Activated CD4-positive, CD25-positive, alpha-beta regulatory T cell treated with anti-CD3 and anti-CD28 coated beads, Interleukin-2, amount 50 U/mL, for 72 hours (primary cell): Measurements from ENCODE around the gene REEP6.

Experiments used
- DNase-seq: peaks from one replicate; pipeline ENCODE4 v3.0.0; 2021

Gene REEP6

DNA sequence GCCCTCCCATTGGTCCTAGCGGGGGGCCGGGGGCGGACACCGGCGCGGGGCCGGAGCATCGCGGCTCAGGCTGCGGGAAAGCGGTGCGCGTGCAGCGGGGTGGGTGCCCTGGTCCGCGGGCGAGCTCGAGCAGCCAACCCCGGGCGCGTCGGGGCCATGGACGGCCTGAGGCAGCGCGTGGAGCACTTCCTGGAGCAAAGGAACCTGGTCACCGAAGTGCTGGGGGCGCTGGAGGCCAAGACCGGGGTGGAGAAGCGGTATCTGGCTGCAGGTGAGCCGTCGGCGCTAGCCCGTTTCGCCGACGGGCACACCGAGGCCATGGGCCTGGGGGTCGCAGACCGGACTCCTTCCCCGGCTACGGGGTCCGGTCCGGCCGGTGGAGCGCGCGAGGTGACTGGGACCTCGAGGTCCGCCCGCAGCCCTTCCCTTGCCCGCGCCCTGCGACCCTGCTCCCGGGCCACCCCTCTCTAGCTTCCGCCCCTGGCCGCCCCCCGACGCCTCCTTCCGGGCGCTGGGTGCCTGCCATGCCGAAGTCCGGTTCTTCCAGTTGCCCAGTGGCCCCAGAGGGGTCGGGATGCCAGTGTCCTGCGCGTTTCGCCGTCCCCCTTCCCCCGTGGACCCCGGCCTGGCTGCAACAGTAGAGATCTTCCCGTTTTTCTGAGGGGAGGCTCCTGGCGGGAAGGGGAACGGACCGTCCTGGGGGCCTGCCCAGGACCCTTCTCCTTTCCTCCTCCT, at the start of gene REEP6:
Gene REEP6, plus strand, starts transcription at position 68 of the 735 bp plus-strand sequence. Its CDS starts 89 bp downstream, at position 157.
- DNase-seq, result no peak

DNA sequence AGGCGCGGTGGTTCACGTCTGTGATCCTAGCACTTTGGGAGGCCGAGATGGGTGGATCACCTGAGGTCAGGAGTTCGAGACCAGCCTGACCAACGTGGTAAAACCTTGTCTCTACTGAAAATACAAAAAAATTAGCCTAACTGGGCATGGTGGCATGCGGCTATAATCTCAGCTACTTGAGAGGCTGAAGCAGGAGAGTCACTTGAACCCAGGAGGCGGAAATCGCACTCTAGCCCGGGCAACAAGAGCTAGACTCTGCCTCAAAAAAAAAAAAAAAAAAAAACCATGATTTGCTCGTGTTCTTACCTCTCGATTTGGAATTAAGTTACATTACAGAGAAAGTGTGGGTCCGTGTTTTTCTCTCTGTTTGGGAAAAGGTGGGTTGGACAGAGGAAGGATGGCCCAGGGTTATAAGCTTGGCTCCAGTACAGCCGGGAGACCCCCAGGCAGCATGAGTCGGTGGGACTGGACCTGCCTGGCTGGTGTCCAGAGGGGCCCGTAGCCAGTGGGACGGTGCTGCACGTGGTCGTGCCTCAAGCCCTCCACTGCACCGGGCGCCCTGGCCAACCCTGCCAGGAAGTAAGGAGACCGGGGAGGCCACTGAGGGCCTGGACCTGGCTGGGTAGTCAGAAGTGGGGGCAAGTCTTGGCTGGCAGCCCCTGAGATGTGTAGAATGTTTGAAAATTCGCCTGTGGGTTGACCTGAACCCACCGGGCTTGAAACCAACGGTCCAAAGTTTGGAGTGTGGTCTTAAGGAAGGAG, 49.1 kb upstream of the REEP6 start:
- DNase-seq, result no peak

GRCh38 chr19:1445185-1445931, 45.6 kb upstream of the REEP6 start:
- peak; percentile 86 for DNase-seq

- no peak for DNase-seq
These were observed 44.9 kb upstream of the REEP6 start for GRCh38 chr19:1445932-1446712.

GRCh38 chr19:1446713-1447481, 44.1 kb upstream of the REEP6 start:
- DNase-seq, result peak; percentile 52

- DNase-seq, result no peak
These were observed 43.5 kb upstream of the REEP6 start for GRCh38 chr19:1447504-1447903.

- no peak for DNase-seq
These were observed 43.0 kb upstream of the REEP6 start for GRCh38 chr19:1447944-1448343.

GRCh38 chr19:1449467-1450442, 41.2 kb upstream of the REEP6 start, which contains the start of gene APC2:
APC2 (plus strand) TSS chr19:1450121; CDS start chr19:1453002, 2,881 bp downstream.
- no peak for DNase-seq

- no peak for DNase-seq
These were observed 39.9 kb upstream of the REEP6 start for GRCh38 chr19:1450735-1451731.

GRCh38 chr19:1451916-1452801, 38.8 kb upstream of the REEP6 start:
- no peak for DNase-seq

GRCh38 chr19:1452802-1453524, 38.0 kb upstream of the REEP6 start:
- no peak for DNase-seq

- no peak for DNase-seq
These were observed 37.2 kb upstream of the REEP6 start for GRCh38 chr19:1453525-1454364.

GRCh38 chr19:1455002-1455335, 36.0 kb upstream of the REEP6 start:
- DNase-seq, result no peak

DNA sequence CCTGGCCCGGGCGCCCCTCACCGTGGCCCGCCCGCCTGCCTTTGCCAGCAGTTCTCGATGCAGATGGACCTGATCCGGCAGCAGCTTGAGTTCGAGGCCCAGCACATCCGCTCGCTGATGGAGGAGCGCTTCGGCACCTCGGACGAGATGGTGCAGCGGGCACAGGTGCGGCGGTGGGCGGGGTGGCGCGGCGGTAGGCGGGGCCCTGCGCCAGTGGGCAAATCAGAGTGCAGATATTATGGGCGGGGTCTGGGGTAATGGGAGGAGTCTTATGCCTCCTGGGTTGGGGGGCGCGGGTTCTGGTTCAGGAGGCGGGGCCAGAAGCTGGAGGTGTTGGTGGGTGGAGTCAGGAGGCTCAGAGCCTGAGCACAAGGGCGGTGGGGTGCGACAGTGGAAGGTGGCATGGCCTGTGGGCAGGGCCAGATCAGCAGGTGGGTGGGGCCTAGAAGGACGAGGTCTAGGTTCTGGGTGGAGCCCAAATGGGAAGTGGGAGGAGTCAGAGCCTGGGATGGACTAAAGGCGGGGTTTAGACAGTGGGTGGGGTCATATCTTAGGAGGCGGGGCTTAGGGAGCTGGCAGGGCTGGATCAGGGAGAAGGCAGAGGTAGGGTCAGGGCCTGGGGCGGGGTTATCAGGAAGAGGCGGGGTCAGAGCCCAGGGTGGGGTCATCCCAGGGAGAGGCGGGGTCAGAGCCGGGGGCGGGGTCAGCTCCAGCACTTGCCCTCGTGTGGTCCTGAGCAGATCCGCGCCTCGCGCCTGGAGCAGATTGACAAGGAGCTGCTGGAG, 35.5 kb upstream of the REEP6 start:
- peak; percentile 57 for DNase-seq

DNA sequence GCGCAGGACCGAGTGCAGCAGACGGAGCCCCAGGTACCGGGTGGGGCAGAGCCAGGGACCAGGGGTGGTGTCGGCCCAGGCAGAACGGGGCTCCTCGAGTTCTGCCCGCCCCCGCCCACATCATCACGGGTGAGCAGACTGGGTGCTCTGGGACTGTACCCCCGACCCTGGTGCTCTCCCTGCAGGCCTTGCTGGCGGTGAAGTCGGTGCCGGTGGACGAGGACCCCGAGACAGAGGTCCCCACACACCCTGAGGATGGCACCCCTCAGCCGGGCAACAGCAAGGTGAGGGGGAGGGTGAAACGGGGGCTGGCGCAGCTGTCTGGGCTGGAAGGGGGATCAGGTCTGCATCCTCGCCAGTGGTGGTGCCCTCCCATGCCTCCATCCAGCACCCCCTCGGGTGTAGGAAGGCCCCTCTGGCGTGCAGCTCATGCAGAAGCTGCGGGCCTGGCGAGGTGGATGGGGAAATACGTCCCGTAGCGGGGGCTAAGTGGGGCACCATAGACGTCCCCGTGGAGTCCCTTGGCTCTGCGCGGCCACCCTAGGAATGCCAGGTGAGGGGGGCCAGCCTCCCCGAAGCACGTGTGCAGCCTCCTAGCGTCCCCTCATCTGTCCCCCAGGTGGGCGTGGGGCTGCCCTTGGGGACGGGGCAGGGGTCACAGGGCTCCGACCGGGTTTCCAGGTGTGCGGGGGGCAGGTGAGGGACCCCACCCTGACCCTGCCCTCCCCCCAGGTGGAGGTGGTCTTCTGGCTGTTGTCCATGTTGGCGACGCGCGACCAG, 34.7 kb upstream of the REEP6 start:
- no peak for DNase-seq
